ENCODE results near the gene PARD6G. TPM values are rescaled to one million over a fixed set of nuclear protein-coding genes. Genes with fewer than 3 reads are reported as not detected.

PARD6G gene
- total and polyA plus RNA-seq, 2 of the 13 experiments (the other 11 are each of a cell fraction or from before 2014, with no cell fraction given): 3.6 to 7.4 TPM

- no peak for TF ChIP-seq GMEB2 (CRISPR knock-in tag; IDR thresholded peaks at IDR 0.05; ENCODE audit: low read depth)
Observed at GRCh38 chr18:80200932-80201672, 46.2 kb downstream of the PARD6G start (continued).

GRCh38 chr18:80200171-80200931, 47.0 kb downstream of the PARD6G start:
- Histone ChIP-seq H2AFZ (ENCODE audit: low read length) (no peak overlapping the region), H3K27me3 (ENCODE audit: control insufficient read depth in 1 of 2, insufficient read depth in 2 of 2, low read length in 2 of 2) (no peaks in the 10 kb centered on the region), H3K4me3 (replicated peaks in 1 of 3; ENCODE audit: insufficient read depth in 1 of 3, low read depth in 2 of 3, low read length in 3 of 3) (no peak overlapping the region), H3K4me2 (ENCODE audit: low read depth, low read length) (no peak overlapping the region), H3K36me3 (replicated peaks in 1 of 2; ENCODE audit: control insufficient read depth in 1 of 2, insufficient read depth in 2 of 2, low read length in 2 of 2) (no peaks in the 10 kb centered on the region), H3K9ac (ENCODE audit: insufficient read depth, low read depth, low read length) (no peak overlapping the region), H4K20me1 (ENCODE audit: insufficient read depth, low read length) (no peaks in the 10 kb centered on the region), H3K27ac (ENCODE audit: extremely low read length, insufficient read depth, low read length) (no peak overlapping the region), H3K79me2 (ENCODE audit: insufficient read depth, low read length) (no peaks in the 10 kb centered on the region), H3K4me1 (ENCODE audit: insufficient read depth, low read length) (peaks cover 15% of the 10 kb centered on the region), H3K9me3 (ENCODE audit: low read length) (no peaks in the 10 kb centered on the region)
- CTCF ChIA-PET (ENCODE audit: low intra/inter-chr PET ratio, low total read pairs): interaction anchor here (0.7 to 2.0 kb wide), 4 partner anchors 29 to 62 kb away, joined by 3 to 19 read pairs (median 6); no protein-coding TSS in a partner anchor
- ATAC-seq (peak; percentile 96), DNase-seq (ENCODE audit: low spot score) (peak; percentile 80), FAIRE-seq (peak; percentile 87)
- no TSS peak for BruUV-seq (replicated peaks)
- POLR2A ChIA-PET: interaction anchor here (0.8 to 1.0 kb wide), 3 partner anchors 47 to 92 kb away, joined by 3 to 4 read pairs (median 4); partner anchors contain the start of genes ADNP2 and PARD6G
- in situ Hi-C loops (cut with HindIII; ENCODE audit: extremely low pct_ligation_motif_present, low pct_unique_long_range_greater_than_20kb) (no loop called here), intact Hi-C loops (cut with micrococcal nuclease; ENCODE audit: unreplicated experiment) (loop anchor here (1.0 kb wide), 2 partner anchors 43 to 47 kb away; partner anchors contain the start of gene PARD6G)
- WGBS (ENCODE audit: low lambda C conversion rate): 39% methylated on average over 16 of the region's 17 CpGs
- TF ChIP-seq ZSCAN9 (CRISPR knock-in tag; IDR thresholded peaks at IDR 0.05; ENCODE audit: borderline replicate concordance) (0 out of 2 replicates have a peak, but pooled peaks have one; percentile 63), SIX1 (CRISPR knock-in tag; IDR thresholded peaks at IDR 0.05; ENCODE audit: borderline replicate concordance) (no peak), SOX6 (IDR thresholded peaks at IDR 0.05) (no peak), SOX6 (CRISPR knock-in tag; IDR thresholded peaks at IDR 0.05) (peak; percentile 55; the same call in 1 of the 2 replicates), ZNF337 (CRISPR knock-in tag; IDR thresholded peaks at IDR 0.05; ENCODE audit: borderline replicate concordance, low read depth) (no peak), ZNF572 (CRISPR knock-in tag; IDR thresholded peaks at IDR 0.05) (peak; percentile 23; the same call in 1 of the 2 replicates), ZNF205 (CRISPR knock-in tag; IDR thresholded peaks at IDR 0.05) (peak; percentile 69; the same call in 1 of the 2 replicates), RERE (CRISPR knock-in tag; IDR thresholded peaks at IDR 0.05; ENCODE audit: low read depth) (no peak), ZNF703 (CRISPR knock-in tag; IDR thresholded peaks at IDR 0.05; ENCODE audit: borderline replicate concordance) (no peak), ZBTB39 (CRISPR knock-in tag; IDR thresholded peaks at IDR 0.05) (no peak)

All from HepG2 (cell line).